ENCODE results near the gene ILF3. TPM values are rescaled to one million over a fixed set of nuclear protein-coding genes. Genes with fewer than 3 reads are reported as not detected.

Gene ILF3
- total RNA-seq, 4 donors from 2014 or later: 101 to 237 (median 120) TPM

- no peak for ATAC-seq (ENCODE audit: low FRiP score)
- DNase-seq (ENCODE audit: low spot score): no peak
- TF ChIP-seq CTCF (IDR thresholded peaks at IDR 0.05): no peak
These were observed 29.4 kb downstream of the ILF3 start for GRCh38 chr19:10683582-10683981.

- ATAC-seq (ENCODE audit: low FRiP score) (no peak), DNase-seq (ENCODE audit: low spot score) (no peak)
- TF ChIP-seq CTCF (IDR thresholded peaks at IDR 0.05): no peak
These were observed 31.1 kb downstream of the ILF3 start for GRCh38 chr19:10685210-10685609.

- DNase-seq (ENCODE audit: low spot score) (no peak), ATAC-seq (ENCODE audit: low FRiP score) (no peak)
- TF ChIP-seq CTCF (IDR thresholded peaks at IDR 0.05): no peak
These were observed 32.0 kb downstream of the ILF3 start for GRCh38 chr19:10686193-10686592.

- TF ChIP-seq CTCF (IDR thresholded peaks at IDR 0.05): no peak
- DNase-seq (ENCODE audit: low spot score) (no peak), ATAC-seq (ENCODE audit: low FRiP score) (no peak)
These were observed 32.7 kb downstream of the ILF3 start for GRCh38 chr19:10686661-10687517.

GRCh38 chr19:10687518-10688288 is 33.6 kb downstream of the ILF3 start:
- no peak for TF ChIP-seq CTCF (IDR thresholded peaks at IDR 0.05)
- no peak for ATAC-seq (ENCODE audit: low FRiP score)
- no peak for DNase-seq (ENCODE audit: low spot score)

- no peak for TF ChIP-seq CTCF (IDR thresholded peaks at IDR 0.05)
- ATAC-seq (ENCODE audit: low FRiP score): no peak
- DNase-seq (ENCODE audit: low spot score): no peak
These were observed 34.6 kb downstream of the ILF3 start for GRCh38 chr19:10688545-10689280.

Measured in omental fat pad (tissue), 4 donors.